ENCODE data around the gene PRDX5.

GRCh38 chr11:64312947-64313346 lies 5.0 kb upstream of the PRDX5 start:
- TF ChIP-seq, protein P1, sequence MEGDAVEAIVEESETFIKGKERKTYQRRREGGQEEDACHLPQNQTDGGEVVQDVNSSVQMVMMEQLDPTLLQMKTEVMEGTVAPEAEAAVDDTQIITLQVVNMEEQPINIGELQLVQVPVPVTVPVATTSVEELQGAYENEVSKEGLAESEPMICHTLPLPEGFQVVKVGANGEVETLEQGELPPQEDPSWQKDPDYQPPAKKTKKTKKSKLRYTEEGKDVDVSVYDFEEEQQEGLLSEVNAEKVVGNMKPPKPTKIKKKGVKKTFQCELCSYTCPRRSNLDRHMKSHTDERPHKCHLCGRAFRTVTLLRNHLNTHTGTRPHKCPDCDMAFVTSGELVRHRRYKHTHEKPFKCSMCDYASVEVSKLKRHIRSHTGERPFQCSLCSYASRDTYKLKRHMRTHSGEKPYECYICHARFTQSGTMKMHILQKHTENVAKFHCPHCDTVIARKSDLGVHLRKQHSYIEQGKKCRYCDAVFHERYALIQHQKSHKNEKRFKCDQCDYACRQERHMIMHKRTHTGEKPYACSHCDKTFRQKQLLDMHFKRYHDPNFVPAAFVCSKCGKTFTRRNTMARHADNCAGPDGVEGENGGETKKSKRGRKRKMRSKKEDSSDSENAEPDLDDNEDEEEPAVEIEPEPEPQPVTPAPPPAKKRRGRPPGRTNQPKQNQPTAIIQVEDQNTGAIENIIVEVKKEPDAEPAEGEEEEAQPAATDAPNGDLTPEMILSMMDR (conservative IDR thresholded peaks at IDR 0.05; ENCODE audit: low read length), result no peak
- TF ChIP-seq EZH2phosphoT487 (IDR thresholded peaks at IDR 0.05; ENCODE audit: borderline replicate concordance, low read depth, low read length), result no peak
